ENCODE data around the gene OSBPL9. TPM values are rescaled to one million over a fixed set of nuclear protein-coding genes. Genes with fewer than 3 reads are reported as not detected.

OSBPL9 gene
- total and polyA plus RNA-seq, 9 of the 15 experiments (the other 6 are each of a cell fraction or from before 2014, with no cell fraction given), result 43.9 to 217 (median 170) TPM

- TF ChIP-seq MGA (IDR thresholded peaks at IDR 0.05) (no peak), ID3 (CRISPR knock-in tag; IDR thresholded peaks at IDR 0.05) (no peak), ID3 (tag; IDR thresholded peaks at IDR 0.05) (no peak), STAG1 (CRISPR knock-in tag; IDR thresholded peaks at IDR 0.05; ENCODE audit: borderline replicate concordance) (no peak), AFF1 (IDR thresholded peaks at IDR 0.05; ENCODE audit: low read depth in 1 of 2, partially characterized antibody in 2 of 2) (peak in 1 of 2 experiments; percentile 43), TOE1 (IDR thresholded peaks at IDR 0.05; ENCODE audit: borderline replicate concordance) (no peak), TOE1 (CRISPR knock-in tag; IDR thresholded peaks at IDR 0.05; ENCODE audit: borderline replicate concordance, low read depth) (no peak), NEUROD1 (IDR thresholded peaks at IDR 0.05; ENCODE audit: borderline replicate concordance, low read depth, low read length, partially characterized antibody) (no peak), RAD21 (CRISPR knock-in tag; conservative IDR thresholded peaks at IDR 0.05 in 1 of 2, IDR thresholded peaks at IDR 0.05 in 1 of 2) (peak; percentile 91 to 96), KDM5B (IDR thresholded peaks at IDR 0.05; ENCODE audit: insufficient replicate concordance, low read depth, low read length) (no peak)
These were observed 152.2 kb downstream of the OSBPL9 start (continued) for GRCh38 chr1:51768971-51769588.
